DND-41 (cell line): ENCODE data around the gene KIT.

Experiments used
- ATAC-seq: fragments of 200-7000 bp; cut with Tn5 transposase; 3 replicates; pipeline ENCODE4 v1.9.1; 2021; ENCODE audit warnings: low read depth; ENCODE audit not compliant: insufficient read depth
- DNase-seq: peaks from one replicate; pipeline ENCODE4 v3.0.0-alpha.2; 2020
- H2AFZ ChIP-seq: 2 replicates; pipeline ENCODE4 v1.6.0; 2012; ENCODE audit warnings: low read depth, low read length
- H3K27ac ChIP-seq: 2 replicates; pipeline ENCODE4 v1.5.1; 2012; ENCODE audit warnings: low read length, inconsistent platforms
- H3K27me3 ChIP-seq: fragments of 200-600 bp; sonication (generic); 2 replicates; pipeline ENCODE4 v1.6.0; 2012; ENCODE audit warnings: low read length, mild to moderate bottlenecking, inconsistent platforms; ENCODE audit not compliant: insufficient read depth, poor library complexity
- H3K36me3 ChIP-seq: 2 replicates; pipeline ENCODE4 v1.5.1; 2012; ENCODE audit warnings: low read length, inconsistent platforms; ENCODE audit not compliant: insufficient read depth
- H3K4me1 ChIP-seq: 2 replicates; pipeline ENCODE4 v1.5.1; 2012; ENCODE audit warnings: mild to moderate bottlenecking, low read length; ENCODE audit not compliant: insufficient read depth
- H3K4me2 ChIP-seq: 2 replicates; pipeline ENCODE4 v1.6.0; 2012; ENCODE audit warnings: mild to moderate bottlenecking, moderate library complexity, low read length, inconsistent platforms; ENCODE audit not compliant: insufficient read depth
- H3K4me3 ChIP-seq, 2 experiments: fragments of 200-600 bp in 1 of 2; shearing (Covaris generic) in 1 of 2; 2 replicates each; pipeline ENCODE4 v1.5.1; 2012 to 2016; ENCODE audit warnings: inconsistent platforms in 2 of 2, low read length in 2 of 2, mild to moderate bottlenecking in 2 of 2, low read depth in 1 of 2, moderate library complexity in 1 of 2
- H3K79me2 ChIP-seq: 2 replicates; pipeline ENCODE4 v1.6.0; 2012; ENCODE audit warnings: low read length, inconsistent platforms; ENCODE audit not compliant: insufficient read depth
- H3K9ac ChIP-seq: 2 replicates; pipeline ENCODE4 v1.6.0; 2012; ENCODE audit warnings: low read depth, mild to moderate bottlenecking, inconsistent platforms, low read length, moderate library complexity
- H3K9me3 ChIP-seq: 2 replicates; pipeline ENCODE4 v1.5.1; 2012; ENCODE audit warnings: low read length, moderate library complexity, mild to moderate bottlenecking, inconsistent platforms; ENCODE audit not compliant: insufficient read depth, severe bottlenecking
- H4K20me1 ChIP-seq: 2 replicates; pipeline ENCODE4 v1.6.0; 2012; ENCODE audit warnings: low read length; ENCODE audit not compliant: insufficient read depth
- CTCF ChIP-seq: IDR thresholded peaks from 2 replicates; pipeline ENCODE4 v1.5.1; 2012; ENCODE audit warnings: borderline replicate concordance, low read length, moderate library complexity, mild to moderate bottlenecking; ENCODE audit not compliant: poor library complexity, severe bottlenecking; ENCODE audit errors: extremely low read depth
- EZH2 ChIP-seq: IDR thresholded peaks from 3 replicates; pipeline ENCODE4 v1.6.1; 2012; ENCODE audit warnings: borderline replicate concordance, low read depth, mild to moderate bottlenecking, moderate library complexity, low read length, inconsistent platforms; ENCODE audit not compliant: severe bottlenecking

KIT gene

GRCh38 chr4:54657551-54658251 lies at the start of gene KIT:
KIT (plus strand) TSS chr4:54657957; CDS start chr4:54658015, 58 bp downstream.
- no peaks in the 10 kb centered on the region for H3K36me3 ChIP-seq
- H3K9me3 ChIP-seq = peaks cover 6% of the 10 kb centered on the region
- H3K4me1 ChIP-seq = no peaks in the 10 kb centered on the region
- no peak within 1 kb of the TSS for H2AFZ ChIP-seq
- no peaks in the 10 kb centered on the region for H3K79me2 ChIP-seq
- ATAC-seq (no peak), DNase-seq (no peak)
- TF ChIP-seq EZH2 (no peak), CTCF (no peak)
- no peak within 1 kb of the TSS for H3K27ac ChIP-seq
- no peaks in the 10 kb centered on the region for H4K20me1 ChIP-seq
- H3K27me3 ChIP-seq = no peaks in the 10 kb centered on the region
- H3K4me3 ChIP-seq = no peak within 1 kb of the TSS
- no peak within 1 kb of the TSS for H3K9ac ChIP-seq
- no peak within 1 kb of the TSS for H3K4me2 ChIP-seq

GRCh38 chr4:54609310-54609709 lies 48.4 kb upstream of the KIT start:
- no peak for DNase-seq
- Histone ChIP-seq H3K4me2 (no peak overlapping the region), H2AFZ (no peak overlapping the region), H3K27me3 (no peaks in the 10 kb centered on the region), H3K4me3 (no peak overlapping the region), H4K20me1 (no peaks in the 10 kb centered on the region), H3K9ac (no peak overlapping the region), H3K9me3 (no peaks in the 10 kb centered on the region), H3K27ac (no peak overlapping the region), H3K36me3 (no peaks in the 10 kb centered on the region), H3K79me2 (no peaks in the 10 kb centered on the region), H3K4me1 (no peaks in the 10 kb centered on the region)
- TF ChIP-seq EZH2 (no peak), CTCF (no peak)
- no peak for ATAC-seq

GRCh38 chr4:54614149-54614548 lies 43.6 kb upstream of the KIT start:
- no peak overlapping the region for H2AFZ ChIP-seq
- H3K27ac ChIP-seq = no peak overlapping the region
- H3K9ac ChIP-seq = no peak overlapping the region
- no peaks in the 10 kb centered on the region for H3K36me3 ChIP-seq
- no peak overlapping the region for H3K4me3 ChIP-seq
- H3K79me2 ChIP-seq = no peaks in the 10 kb centered on the region
- no peak for ATAC-seq
- no peaks in the 10 kb centered on the region for H4K20me1 ChIP-seq
- H3K4me1 ChIP-seq = no peaks in the 10 kb centered on the region
- no peak for DNase-seq
- no peaks in the 10 kb centered on the region for H3K27me3 ChIP-seq
- no peak overlapping the region for H3K4me2 ChIP-seq
- TF ChIP-seq EZH2 (no peak), CTCF (no peak)
- H3K9me3 ChIP-seq = no peaks in the 10 kb centered on the region
